Skin epidermis (tissue), 12 donors: ENCODE data around the gene SCAF11.

Experiments used
- H3K27ac ChIP-seq, 21 experiments: fragments of 200-600 bp; sonication (generic) in 11 of 21; one replicate each; pipeline ENCODE4 v1.5.0; 2020; ENCODE audit warnings: mild to moderate bottlenecking in 3 of 21, inconsistent platforms in 2 of 21, moderate library complexity in 2 of 21
- H3K4me3 ChIP-seq, 7 experiments: fragments of 200-600 bp; sonication (generic) in 2 of 7; one replicate each; pipeline ENCODE4 v1.5.0; 2020; ENCODE audit warnings: inconsistent platforms in 2 of 7, mild to moderate bottlenecking in 2 of 7, moderate library complexity in 1 of 7

Gene SCAF11

GRCh38 chr12:45938566-45938965 is 51.8 kb downstream of the SCAF11 start:
- Histone ChIP-seq H3K27ac (no peak overlapping the region), H3K4me3 (no peak overlapping the region)

GRCh38 chr12:45934956-45935355 is 55.4 kb downstream of the SCAF11 start:
- no peak overlapping the region for H3K4me3 ChIP-seq
- H3K27ac ChIP-seq: no peak overlapping the region

- Histone ChIP-seq H3K27ac (no peak overlapping the region), H3K4me3 (no peak overlapping the region)
These were observed 56.9 kb downstream of the SCAF11 start for GRCh38 chr12:45933504-45933903.

- H3K27ac ChIP-seq: no peak overlapping the region
These were observed 60.0 kb downstream of the SCAF11 start for GRCh38 chr12:45930369-45930768.

GRCh38 chr12:45928309-45928708 is 62.1 kb downstream of the SCAF11 start:
- no peak overlapping the region for H3K27ac ChIP-seq
- H3K4me3 ChIP-seq: no peak overlapping the region

More at GRCh38 chr12:45930369-45930768, 60.0 kb downstream of the SCAF11 start:
- H3K4me3 ChIP-seq: no peak overlapping the region

GRCh38 chr12:45918818-45919217 is 71.6 kb downstream of the SCAF11 start:
- H3K27ac ChIP-seq: no peak overlapping the region
- H3K4me3 ChIP-seq: no peak overlapping the region

- no peak overlapping the region for H3K4me3 ChIP-seq
- H3K27ac ChIP-seq: no peak overlapping the region
These were observed 75.0 kb downstream of the SCAF11 start for GRCh38 chr12:45915405-45915804.

- Histone ChIP-seq H3K4me3 (no peak overlapping the region), H3K27ac (no peak overlapping the region)
These were observed 76.3 kb downstream of the SCAF11 start for GRCh38 chr12:45914090-45914489.

GRCh38 chr12:45913631-45914030 is 76.7 kb downstream of the SCAF11 start:
- Histone ChIP-seq H3K27ac (no peak overlapping the region), H3K4me3 (no peak overlapping the region)

- Histone ChIP-seq H3K4me3 (no peak overlapping the region), H3K27ac (no peak overlapping the region)
These were observed 77.6 kb downstream of the SCAF11 start for GRCh38 chr12:45912774-45913173.

GRCh38 chr12:45909041-45909713 is 81.2 kb downstream of the SCAF11 start:
- Histone ChIP-seq H3K4me3 (no peak overlapping the region), H3K27ac (no peak overlapping the region)

- no peak overlapping the region for H3K27ac ChIP-seq
- H3K4me3 ChIP-seq: no peak overlapping the region
These were observed 82.4 kb downstream of the SCAF11 start for GRCh38 chr12:45907955-45908354.

- Histone ChIP-seq H3K27ac (no peak overlapping the region), H3K4me3 (no peak overlapping the region)
These were observed 92.3 kb downstream of the SCAF11 start for GRCh38 chr12:45898094-45898493.

GRCh38 chr12:45895961-45896360 is 94.4 kb downstream of the SCAF11 start:
- Histone ChIP-seq H3K27ac (no peak overlapping the region), H3K4me3 (no peak overlapping the region)

GRCh38 chr12:45893240-45893639 is 97.1 kb downstream of the SCAF11 start:
- Histone ChIP-seq H3K4me3 (no peak overlapping the region), H3K27ac (no peak overlapping the region)

- Histone ChIP-seq H3K27ac (no peak overlapping the region), H3K4me3 (no peak overlapping the region)
These were observed 100.1 kb downstream of the SCAF11 start for GRCh38 chr12:45890276-45890675.

- no peak overlapping the region for H3K4me3 ChIP-seq
- no peak overlapping the region for H3K27ac ChIP-seq
These were observed 102.8 kb downstream of the SCAF11 start for GRCh38 chr12:45887544-45887943.

GRCh38 chr12:45886685-45887084 is 103.7 kb downstream of the SCAF11 start:
- H3K27ac ChIP-seq: no peak overlapping the region
- no peak overlapping the region for H3K4me3 ChIP-seq

- no peak overlapping the region for H3K27ac ChIP-seq
- no peak overlapping the region for H3K4me3 ChIP-seq
These were observed 107.2 kb downstream of the SCAF11 start for GRCh38 chr12:45883187-45883586.

GRCh38 chr12:45880533-45880932 is 109.8 kb downstream of the SCAF11 start:
- no peak overlapping the region for H3K4me3 ChIP-seq
- no peak overlapping the region for H3K27ac ChIP-seq

GRCh38 chr12:45879363-45879895 is 110.9 kb downstream of the SCAF11 start:
- no peak overlapping the region for H3K4me3 ChIP-seq
- peak overlapping the region in 4 of 21 experiments; percentile 17 to 68 (median 35) for H3K27ac ChIP-seq
